Inferior parietal cortex (tissue), 1 donor: ENCODE measurements around the gene ANGPT4.

Experiments
- DNase-seq: peaks from one replicate; pipeline ENCODE4 v3.0.0-alpha.2; 2016; ENCODE audit errors: extremely low spot score

The ANGPT4 gene

GRCh38 chr20:940926-941325, 24.8 kb upstream of the ANGPT4 start:
- no peak for DNase-seq

GRCh38 chr20:939606-940005, 23.5 kb upstream of the ANGPT4 start:
- no peak for DNase-seq

- no peak for DNase-seq
Measured at GRCh38 chr20:934186-934840, 18.2 kb upstream of the ANGPT4 start.

- DNase-seq: no peak
Measured at GRCh38 chr20:933029-933428, 16.9 kb upstream of the ANGPT4 start.

GRCh38 chr20:931401-931800, 15.3 kb upstream of the ANGPT4 start:
- no peak for DNase-seq

- DNase-seq: no peak
Measured at GRCh38 chr20:926670-927069, 10.5 kb upstream of the ANGPT4 start.

GRCh38 chr20:925516-925915, 9.4 kb upstream of the ANGPT4 start:
- DNase-seq: no peak

GRCh38 chr20:924639-925038, 8.5 kb upstream of the ANGPT4 start:
- no peak for DNase-seq

GRCh38 chr20:922781-923180, 6.6 kb upstream of the ANGPT4 start:
- DNase-seq: no peak

GRCh38 chr20:921068-921467, 4.9 kb upstream of the ANGPT4 start:
- DNase-seq: no peak

- DNase-seq: no peak
Measured at GRCh38 chr20:920311-920710, 4.2 kb upstream of the ANGPT4 start.

- no peak for DNase-seq
Measured at GRCh38 chr20:919491-919916, 3.4 kb upstream of the ANGPT4 start.

- DNase-seq: no peak
Measured at GRCh38 chr20:917416-917815, 1.3 kb upstream of the ANGPT4 start.

- DNase-seq: no peak
Measured at GRCh38 chr20:916825-917224, 691 bp upstream of the ANGPT4 start.

- no peak for DNase-seq
Measured at GRCh38 chr20:914727-915498, 1.2 kb downstream of the ANGPT4 start.

- no peak for DNase-seq
Measured at GRCh38 chr20:913306-913849, 2.8 kb downstream of the ANGPT4 start.

GRCh38 chr20:911882-912600, 4.1 kb downstream of the ANGPT4 start:
- DNase-seq: no peak

- DNase-seq: no peak
Measured at GRCh38 chr20:910870-911770, 5.0 kb downstream of the ANGPT4 start.

GRCh38 chr20:910132-910869, 5.8 kb downstream of the ANGPT4 start:
- no peak for DNase-seq

- DNase-seq: no peak
Measured at GRCh38 chr20:909641-910040, 6.5 kb downstream of the ANGPT4 start.
